SKM-1 (cell line): Measurements from ENCODE around the gene TEX35.
A peak's percentile ranks its signal among the peaks of the same experiment; 100 is the strongest.

ENCODE experiments used
- DNase-seq: peaks from one replicate; lab custom pipeline; 2025; ENCODE audit not compliant: unreplicated experiment; lab: John Stamatoyannopoulos, UW

The TEX35 gene

DNA sequence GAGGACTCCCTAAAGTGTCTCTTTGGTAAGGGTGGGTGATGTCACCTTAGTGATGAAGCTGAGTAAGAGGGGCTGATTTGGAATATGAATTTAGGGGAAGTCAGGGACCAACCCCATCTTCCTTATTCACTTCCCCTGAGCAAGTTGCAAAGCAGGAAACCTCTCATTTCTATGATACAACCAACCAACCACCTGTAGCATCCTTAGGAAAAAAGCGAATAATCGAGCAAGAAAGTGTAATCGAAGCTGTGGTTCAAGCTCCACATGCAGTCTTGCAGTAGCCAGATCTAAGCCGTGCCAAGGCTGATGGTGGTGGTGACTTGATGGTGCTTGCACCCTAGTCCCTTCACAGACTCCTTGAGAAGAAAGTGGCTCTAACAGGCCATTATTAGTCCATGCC is 3.2 kb downstream of the TEX35 start:
- DNase-seq: no peak

DNA sequence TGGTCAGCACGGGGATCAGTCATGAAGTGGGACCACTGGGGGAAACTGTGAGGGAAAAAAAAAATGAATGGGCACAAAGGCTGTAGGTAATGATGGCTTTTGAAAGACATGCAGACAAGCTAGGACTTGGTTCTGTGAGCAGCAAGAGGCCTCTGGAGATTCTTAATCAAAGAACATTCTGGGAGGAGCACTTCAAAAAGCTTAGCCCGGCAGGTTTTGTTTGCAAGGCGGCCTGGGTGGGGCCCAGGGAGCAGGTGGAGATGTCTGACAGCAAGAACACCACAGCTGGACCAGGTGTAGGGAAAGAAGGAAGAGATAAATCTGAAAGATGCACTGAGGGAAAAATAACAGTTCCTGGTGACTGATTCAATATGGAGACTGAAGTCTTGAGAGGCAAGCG is 6.0 kb downstream of the TEX35 start:
- DNase-seq: no peak

DNA sequence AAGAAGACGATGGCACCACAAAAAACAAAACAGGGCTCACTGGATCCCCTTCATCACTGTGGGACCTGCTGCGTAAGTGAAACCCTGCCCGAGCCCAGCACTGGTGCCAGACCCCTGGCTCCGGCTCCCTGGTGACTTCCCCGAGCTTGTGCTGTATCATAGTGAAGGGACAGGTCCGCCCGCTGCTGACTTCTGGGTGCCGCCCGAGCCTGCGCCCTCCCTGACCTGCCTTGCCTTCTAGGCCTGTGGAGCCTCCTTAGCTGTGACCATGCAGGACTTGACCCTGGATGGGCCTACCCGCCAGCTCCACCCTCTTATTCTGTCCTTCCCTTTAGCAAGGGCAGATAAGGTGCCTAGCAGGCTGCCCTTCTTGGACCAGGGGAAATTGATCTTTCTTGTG is 7.9 kb downstream of the TEX35 start:
- DNase-seq: no peak

DNA sequence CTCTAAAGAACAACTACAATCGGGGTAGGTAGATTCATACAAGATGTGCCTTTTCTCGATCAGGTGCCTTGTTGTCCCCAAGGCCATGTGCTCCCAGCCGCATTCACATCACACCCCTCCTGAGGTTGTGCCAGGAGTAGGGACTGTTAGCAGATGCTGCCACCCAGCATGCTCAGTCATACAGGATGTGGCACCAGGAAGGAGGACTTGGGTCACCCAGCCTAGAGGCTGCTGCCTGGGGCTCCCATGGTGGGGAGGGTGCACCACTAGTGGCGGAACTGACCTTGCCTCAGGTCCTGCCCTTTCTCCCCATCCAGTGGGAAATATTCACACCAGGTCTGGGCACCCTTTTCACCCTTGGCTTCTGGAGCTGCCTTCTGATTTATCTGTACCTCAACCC is 8.3 kb downstream of the TEX35 start:
- no peak for DNase-seq

DNA sequence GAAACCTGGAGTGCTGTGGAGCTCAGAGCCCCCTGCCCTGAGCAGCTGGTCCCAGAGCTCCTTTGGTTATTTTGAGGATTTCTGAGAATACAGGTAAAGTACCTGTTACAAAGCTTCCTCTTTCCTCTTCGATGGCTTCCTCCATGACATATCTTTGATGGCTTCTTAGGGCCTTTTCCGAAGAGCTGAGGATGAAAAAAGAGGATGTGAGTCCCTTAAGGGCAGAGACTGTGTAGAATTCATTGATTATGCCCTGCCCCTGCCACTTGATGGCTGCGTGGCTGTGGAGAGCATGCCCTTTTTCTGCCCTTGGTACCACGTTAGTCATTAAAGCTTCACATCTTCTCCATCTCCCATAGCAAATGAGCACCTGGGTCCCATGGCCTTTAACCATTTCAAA is 14.2 kb downstream of the TEX35 start:
- DNase-seq: no peak

DNA sequence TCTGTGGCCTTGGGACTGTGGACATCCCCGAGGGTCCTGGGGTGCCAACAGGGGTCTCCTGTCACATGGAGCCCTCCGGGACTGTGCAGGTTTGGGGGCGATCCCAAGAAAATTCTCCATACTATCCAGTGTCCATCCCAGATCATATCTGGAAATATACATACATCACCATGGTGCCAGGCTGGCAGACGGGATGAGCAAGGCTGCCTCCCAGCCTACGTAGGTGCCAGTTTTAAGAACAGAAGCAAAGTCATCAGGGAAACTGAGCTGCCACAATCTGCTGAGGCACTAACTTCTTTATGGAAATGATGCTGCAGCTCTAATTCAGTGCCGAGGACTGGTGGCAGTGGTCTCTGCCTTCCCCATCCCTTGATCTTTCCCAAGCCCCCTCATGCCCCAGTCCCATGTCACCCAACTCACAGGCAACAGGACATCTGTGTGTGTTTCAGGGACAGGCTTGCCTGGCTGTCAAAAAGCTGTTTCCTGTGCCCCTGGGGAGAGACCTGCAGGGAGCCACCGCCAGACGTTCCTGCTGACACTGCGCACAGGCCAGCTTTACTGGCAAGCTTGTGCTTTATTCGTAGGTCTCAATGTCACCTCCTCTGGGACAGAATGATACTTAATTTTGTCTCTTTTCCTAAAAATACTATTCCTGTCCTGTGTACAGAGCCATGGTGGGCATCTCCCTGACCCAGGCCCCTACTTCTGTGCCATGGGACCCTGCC is 15.5 kb downstream of the TEX35 start:
- DNase-seq: no peak

DNA sequence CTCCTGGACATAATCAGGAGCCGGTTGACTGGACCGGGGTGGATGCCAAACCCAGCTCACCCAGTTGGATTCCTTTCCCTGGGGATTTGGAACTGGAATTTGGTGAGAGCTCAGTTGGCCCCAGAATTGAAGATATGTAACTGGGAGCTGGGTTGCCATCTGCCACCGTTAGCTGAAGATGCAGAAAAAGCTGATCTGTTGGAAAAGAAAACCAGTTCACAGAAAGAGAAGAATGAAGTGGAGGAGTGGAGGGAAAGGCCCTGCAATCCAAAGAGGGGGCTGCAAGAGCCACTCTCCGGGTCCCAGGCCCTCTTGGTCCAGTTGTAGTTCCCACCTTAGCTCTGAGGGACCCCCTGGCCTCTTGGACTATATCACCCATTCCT is 16.0 kb downstream of the TEX35 start:
- no peak for DNase-seq

DNA sequence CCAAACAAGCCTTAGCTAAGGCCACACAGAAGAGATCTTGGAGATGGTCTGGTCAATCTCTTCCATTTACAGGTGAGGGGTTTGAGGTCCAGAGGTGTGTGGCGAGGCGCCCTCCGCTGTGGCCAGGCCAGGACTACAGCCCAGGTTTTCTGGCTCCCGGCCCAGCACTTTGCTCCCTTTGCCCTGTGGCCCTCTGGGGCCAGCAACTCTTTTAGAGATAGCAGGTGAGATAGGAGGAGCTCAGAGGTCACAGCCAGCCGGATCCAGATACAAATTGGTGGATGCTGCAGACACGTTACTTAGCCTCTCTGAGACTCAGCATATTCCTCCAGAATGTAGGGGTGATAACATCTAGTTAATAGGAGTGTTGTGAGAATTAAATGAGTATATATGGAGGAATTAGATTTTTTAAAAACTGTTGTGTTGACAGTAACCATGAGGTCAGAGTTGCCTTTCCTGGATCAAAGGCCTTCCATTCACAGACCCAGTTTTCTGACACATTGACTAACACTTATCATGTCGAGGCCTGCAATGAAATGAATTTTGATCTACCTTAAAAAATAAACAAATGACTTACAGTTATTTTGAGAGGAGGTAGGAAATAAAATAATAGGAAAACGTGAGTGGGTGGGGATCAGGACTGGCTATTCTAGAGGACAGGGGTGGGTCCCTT is 16.6 kb downstream of the TEX35 start:
- DNase-seq: no peak

DNA sequence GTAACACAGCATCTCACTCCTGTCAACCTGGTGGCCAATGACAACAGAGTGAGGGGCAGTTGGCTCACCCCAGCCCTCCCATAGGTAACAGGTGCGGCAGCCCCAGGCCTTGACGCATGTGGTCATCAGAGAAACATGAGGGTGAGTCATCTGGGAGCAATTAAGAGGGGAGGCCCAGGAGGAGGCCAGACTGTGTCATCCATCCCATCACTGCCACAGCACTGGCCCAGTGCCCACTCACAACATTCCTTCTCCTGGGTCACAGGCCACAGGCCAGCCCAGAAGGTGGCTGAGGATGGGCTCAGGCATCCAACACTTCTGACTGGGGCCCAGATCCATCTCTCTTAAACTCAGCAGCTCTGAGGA is 17.1 kb downstream of the TEX35 start:
- DNase-seq: no peak

DNA sequence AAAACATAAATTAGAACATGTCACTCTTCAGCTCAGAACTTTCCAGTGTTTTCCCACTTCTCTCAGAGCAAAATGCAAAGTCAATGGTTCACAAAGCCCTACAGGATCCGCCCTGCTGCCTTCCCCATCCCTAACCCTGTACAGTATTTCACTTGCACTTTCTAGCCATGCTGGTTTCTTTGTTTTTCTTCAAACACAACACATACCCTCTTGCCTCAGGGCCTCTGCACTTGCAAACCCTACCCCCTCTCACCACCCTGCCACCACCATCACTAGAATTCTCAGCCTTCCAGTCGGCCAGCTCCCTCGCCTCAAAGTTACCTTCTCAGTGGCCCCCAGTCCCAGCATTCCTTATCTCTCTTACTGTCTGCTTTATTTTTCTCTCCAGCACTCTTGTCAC is 17.6 kb downstream of the TEX35 start:
- DNase-seq: no peak

DNA sequence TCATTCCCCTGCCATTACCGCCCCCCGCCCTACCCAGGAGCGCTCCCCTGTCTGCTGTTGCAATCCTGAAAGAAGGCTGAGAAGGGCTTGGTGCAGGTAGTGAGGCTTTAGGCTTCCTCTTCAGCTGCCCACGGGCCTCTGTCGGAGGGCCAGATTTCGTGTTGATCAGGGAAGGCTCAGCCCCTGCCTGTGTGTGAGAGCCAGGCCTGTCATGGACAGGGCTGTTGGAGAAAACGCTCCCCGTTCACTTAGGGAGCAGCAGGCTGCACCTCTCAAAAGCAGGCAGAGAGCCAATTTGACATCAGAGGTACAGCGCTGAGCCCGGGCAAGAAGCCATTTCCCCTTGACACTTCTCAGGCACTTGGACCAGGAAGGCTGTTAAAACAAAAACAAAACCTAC is 19.0 kb downstream of the TEX35 start:
- DNase-seq: no peak

DNA sequence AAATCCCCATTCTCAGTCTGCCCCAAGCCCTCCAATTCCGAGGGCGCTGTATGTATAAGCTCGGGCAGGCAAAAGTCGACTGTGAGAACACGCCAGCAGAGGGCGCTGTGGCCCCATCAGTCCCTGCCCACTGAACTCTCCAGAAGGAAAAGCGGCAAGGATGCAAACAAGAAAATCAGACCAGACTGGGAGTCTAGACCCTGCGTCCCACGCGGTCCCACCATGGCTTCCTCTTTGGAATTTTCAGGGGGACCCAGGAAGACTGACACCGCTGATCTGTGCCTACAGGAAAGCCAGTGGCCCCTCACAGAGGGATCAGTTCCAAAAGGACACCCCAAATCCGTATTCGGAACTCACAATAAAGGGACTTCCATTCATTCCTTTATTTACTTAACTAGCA is 19.5 kb downstream of the TEX35 start:
- peak; percentile 64 for DNase-seq

DNA sequence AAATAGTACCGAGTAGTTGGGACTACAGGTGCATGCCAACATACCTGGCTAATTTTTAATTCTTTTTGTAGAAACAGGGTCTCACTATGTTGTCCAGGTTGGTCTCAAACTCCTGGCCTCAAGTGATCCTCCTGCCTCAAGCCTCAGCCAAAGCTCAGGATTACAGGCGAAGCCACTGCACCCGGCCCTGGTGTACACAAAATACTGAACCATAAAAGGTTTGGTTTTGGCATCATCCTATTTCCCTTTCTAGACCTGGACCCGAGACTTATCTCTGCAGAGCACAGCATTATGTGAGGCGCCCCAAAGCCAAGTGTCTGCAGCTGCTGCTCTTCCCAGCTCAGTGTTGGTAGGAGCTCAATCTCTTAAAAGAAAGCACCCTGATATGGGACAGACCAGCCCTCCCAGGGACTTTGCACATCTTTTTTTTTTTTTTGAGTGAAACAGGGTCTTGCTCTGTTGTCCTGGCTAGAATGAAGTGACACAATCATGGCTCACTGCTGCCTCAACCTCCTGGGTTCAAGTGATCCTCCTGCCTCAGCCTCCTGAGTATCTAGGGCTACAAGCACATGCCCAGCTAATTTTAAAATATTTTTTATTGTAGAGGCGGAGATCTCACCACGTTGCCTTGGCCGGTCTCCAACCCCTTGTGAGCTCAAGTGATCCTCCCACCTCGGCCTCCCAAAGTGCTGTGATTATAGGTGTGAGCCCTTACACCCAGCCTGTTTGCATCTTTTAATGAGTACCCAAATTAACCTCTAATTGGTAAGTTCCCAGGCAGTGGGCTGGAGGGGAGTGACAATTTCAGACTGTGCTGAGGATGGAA is 20.4 kb downstream of the TEX35 start:
- DNase-seq: no peak

DNA sequence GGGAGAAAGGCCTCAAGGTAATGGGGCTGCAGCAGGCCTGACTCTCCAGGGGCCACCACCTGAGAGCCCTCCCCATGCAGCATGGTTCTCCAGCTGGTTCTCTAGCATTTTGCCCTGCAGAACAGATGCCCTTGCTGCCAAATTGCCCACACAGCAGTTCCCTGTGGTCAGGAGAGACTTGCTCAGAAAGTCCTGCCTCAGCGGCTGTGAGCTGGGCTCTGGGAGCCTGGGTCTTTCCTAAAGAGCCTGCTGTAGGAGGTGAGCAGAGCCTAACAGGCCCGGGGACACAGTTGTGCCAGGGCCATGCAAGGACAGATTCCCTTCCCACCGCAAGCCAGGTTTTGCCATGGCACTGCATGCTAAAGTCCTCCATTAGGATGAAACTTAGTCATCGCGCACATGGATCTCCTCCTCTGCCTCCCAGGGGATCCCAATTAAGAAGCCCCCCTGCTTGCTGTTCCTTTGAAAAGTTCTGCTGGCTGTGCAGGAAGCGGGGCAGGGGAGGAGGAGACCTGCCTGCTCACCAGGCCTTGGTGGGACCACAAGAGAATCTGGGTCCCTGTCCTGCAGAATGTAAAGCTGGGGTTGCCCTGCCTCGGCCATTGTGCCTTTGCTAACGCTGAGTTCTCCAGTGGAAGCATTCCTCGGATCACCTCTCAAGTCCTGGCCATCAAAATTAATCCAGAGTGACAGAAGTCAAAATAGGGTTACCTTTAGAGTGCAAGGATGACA is 21.4 kb downstream of the TEX35 start:
- DNase-seq: no peak

DNA sequence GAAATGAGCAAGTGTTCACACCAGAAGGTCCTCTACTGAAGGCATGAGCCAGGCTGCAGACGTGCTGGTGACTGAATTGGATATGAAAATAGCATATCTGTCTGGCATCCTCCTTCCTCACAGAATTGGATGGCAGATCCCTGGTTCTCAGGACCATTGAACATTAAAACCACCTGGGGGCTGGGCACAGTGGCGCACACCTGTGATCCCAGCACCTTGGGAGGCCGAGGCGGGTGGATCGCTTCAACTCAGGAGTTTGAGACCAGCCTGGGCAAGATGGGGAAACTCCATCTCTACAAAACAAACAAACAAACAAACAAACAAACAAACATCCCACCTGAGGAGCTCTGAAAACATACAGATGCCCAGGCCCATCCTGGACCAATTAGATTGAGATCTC is 23.4 kb downstream of the TEX35 start:
- no peak for DNase-seq

DNA sequence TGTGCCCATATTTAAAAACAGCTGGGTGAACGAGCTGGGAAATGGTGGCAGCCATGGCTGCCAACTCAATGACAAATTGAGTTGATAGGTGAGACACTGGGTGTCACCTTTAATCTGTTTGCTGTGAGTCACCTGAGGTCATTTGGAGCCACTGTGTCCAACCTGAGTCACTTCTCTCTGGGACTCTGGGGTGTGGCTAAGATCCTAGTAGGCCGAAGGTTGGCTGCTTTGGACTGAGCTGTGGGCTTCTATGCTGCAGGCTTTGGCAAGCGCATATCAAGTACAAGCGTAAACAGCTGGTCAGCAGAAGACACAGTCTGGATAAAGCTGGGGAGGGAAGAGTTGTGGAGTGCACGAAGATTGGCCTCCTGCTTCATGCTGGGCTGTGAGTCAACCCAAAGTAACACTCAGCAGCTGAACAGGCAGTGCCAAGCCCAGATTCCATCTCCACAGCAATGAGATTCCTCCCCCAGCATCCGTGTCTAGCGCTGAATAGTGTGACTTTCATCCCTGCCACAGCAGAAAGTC is 24.0 kb downstream of the TEX35 start:
- DNase-seq: no peak

DNA sequence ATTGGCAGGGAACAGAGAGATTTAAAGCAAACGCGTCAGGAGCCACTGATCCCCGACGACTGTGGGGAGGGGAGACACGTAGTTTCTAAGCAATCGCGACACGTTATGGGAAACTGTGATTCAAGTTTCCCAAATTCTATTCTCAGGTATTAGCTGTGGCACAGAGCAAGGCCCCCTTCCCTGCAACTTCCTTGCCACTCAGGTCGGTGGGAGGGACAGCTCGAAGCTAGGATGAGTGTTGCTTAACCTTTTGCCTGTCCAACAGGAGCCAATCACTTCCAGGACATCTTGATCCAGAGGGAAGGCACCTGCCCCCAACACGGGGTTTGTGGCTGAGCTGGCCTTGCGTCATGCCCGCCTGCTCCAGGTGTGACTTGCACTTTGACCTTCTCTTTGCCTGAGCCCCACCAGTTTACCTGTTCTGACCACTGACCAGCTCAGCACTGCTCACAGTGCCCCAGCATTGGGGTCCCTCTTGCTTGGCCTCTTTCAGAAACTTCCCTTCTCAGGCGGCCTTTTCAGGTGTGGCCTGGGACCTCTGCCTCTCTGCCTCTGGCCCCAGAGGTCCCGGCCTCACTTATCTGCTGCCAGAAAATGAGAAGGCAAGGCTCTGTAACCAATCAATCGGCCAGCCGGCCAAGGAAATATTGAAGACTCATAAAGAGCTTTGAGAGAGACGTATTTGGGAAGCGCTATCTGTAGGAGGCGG is 24.6 kb downstream of the TEX35 start:
- DNase-seq: no peak

DNA sequence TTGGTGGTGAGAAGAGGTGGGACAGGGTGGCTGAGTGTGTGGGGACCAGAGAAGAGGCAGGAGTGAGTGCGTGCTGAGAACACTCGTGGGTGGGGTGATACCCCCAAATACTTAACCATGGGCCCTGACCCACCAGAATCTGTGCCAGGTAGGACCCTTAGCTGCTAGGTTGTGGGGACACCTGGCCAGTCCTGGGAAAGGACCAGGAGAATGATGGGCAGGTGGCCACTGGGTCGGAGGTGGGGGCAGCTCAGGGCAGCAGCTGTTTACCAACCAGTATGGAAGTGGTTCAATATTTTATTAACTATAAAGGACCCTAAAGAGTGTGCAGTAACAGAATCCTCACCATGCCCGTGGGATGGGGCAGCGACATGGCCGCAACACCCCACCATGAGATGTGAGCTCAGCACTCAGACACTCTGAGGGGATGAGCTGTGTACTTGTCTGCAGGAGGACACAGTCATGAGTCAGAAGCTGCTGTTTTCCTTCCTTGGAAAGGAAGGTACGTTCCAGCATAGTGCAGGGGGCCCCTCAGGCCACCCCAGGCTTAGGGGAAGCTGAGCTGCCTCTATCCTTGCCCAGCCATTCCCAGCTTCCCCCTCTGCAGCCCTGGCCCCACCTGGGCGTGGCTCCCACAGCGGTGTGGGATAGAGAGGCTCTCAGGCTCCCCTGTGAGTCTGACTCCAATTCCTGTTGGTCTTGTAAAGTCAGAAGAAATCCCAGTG is 25.4 kb downstream of the TEX35 start:
- no peak for DNase-seq

DNA sequence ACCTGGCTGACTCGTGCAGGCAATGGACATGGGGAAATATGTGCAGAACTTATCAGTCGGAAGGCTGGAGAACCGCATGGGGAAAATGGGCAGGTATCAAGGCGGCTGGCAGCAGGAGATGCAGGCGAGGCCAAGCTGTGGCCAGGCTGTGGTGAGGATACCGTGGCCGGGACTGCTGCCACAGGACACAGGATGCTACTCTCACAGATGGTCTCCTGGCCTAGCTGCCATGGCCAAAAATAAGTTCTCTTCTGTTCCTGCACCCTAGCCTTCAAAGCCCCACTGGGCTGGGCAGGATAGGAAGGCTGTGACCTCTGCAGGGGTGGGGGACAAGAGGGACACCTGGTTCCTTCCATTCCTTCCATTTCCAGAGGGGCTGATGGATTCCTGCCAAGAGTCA is 26.4 kb downstream of the TEX35 start:
- DNase-seq: no peak

DNA sequence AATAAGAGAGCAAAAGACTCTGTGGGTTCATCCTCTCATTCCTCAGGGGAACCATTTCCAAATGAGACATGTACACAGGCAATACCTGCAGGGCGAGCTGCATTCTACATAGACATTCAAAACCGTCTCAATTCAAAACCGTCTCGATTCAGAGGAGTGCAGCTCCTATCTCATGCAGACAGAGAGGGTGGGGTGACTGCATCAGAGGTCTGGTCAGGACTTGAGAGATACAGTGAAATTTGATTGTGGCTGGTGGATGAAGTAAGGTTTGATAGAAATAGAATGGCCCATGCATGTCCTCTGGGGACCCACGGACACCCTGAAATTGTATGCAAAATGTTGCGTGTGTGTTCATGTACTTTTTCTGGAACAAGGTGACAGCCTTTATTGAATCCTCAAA is 27.3 kb downstream of the TEX35 start:
- DNase-seq: no peak
